Measurements from ENCODE around the gene FBXO7.

DNA sequence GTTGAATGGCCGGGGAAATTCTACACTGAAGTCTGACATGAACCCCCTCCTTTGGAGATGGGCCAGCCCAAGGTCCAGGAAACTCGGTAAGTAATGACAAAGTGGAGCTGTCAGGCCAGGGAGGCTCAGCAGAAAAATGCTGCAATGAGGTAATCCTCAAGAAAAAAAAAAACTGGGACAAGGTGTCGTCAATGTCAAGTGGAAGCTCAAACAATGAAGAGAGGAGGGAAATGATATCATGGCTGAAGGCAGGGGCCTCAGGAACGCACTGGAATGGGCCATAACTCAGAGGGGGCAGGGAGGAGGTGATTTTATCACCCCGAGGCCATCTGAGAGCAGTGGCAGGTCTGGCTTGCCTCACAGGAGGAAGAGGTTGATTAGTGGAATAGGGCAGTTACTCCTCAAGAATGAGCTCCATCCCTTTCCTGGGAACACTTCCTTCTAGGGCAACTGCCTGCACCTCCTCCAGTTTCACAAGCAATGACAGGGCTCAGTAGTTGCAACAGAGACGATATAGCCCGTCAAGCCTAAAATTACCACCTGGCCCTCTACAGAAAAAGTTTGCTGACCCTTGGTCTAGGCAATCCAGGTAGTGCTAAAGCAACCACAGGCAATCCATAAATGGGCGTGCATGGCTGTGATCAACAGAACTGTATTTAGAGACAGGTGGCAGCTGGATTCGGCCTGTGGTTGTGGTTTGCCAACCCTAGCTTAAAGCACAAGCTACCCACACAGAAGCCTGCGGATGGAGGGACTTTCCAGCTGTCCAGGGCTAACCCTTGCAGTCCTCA lies 65.2 kb downstream of the FBXO7 start:
- TF ChIP-seq, protein P1, sequence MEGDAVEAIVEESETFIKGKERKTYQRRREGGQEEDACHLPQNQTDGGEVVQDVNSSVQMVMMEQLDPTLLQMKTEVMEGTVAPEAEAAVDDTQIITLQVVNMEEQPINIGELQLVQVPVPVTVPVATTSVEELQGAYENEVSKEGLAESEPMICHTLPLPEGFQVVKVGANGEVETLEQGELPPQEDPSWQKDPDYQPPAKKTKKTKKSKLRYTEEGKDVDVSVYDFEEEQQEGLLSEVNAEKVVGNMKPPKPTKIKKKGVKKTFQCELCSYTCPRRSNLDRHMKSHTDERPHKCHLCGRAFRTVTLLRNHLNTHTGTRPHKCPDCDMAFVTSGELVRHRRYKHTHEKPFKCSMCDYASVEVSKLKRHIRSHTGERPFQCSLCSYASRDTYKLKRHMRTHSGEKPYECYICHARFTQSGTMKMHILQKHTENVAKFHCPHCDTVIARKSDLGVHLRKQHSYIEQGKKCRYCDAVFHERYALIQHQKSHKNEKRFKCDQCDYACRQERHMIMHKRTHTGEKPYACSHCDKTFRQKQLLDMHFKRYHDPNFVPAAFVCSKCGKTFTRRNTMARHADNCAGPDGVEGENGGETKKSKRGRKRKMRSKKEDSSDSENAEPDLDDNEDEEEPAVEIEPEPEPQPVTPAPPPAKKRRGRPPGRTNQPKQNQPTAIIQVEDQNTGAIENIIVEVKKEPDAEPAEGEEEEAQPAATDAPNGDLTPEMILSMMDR (conservative IDR thresholded peaks at IDR 0.05; ENCODE audit: low read depth, low read length), result no peak
- no peak for TF ChIP-seq MXI1 (IDR thresholded peaks at IDR 0.05; ENCODE audit: borderline replicate concordance, low read depth, low read length)
- TF ChIP-seq CEBPB (IDR thresholded peaks at IDR 0.05; ENCODE audit: low read depth, low read length), result no peak
- no peak for TF ChIP-seq POLR2A (IDR thresholded peaks at IDR 0.05; ENCODE audit: low read depth, low read length)
- TF ChIP-seq RAD21 (IDR thresholded peaks at IDR 0.05; ENCODE audit: low read length), result no peak
- TF ChIP-seq SMC3 (IDR thresholded peaks at IDR 0.05; ENCODE audit: low read depth, low read length), result no peak
